ENCODE results near the gene CREG2.

Gene CREG2

GRCh38 chr2:101408925-101409324 is 21.6 kb upstream of the CREG2 start:
- no peak for DNase-seq

- DNase-seq = no peak
Observed at GRCh38 chr2:101405351-101405899, 18.1 kb upstream of the CREG2 start.

- DNase-seq = no peak
Observed at GRCh38 chr2:101403745-101404144, 16.4 kb upstream of the CREG2 start.

GRCh38 chr2:101402630-101403029 is 15.3 kb upstream of the CREG2 start:
- DNase-seq = no peak

GRCh38 chr2:101401906-101402305 is 14.6 kb upstream of the CREG2 start:
- DNase-seq = no peak

- no peak for DNase-seq
Observed at GRCh38 chr2:101401326-101401665, 14.0 kb upstream of the CREG2 start.

GRCh38 chr2:101400506-101401325 is 13.4 kb upstream of the CREG2 start:
- DNase-seq = no peak

GRCh38 chr2:101400048-101400447 is 12.7 kb upstream of the CREG2 start:
- DNase-seq = no peak

- no peak for DNase-seq
Observed at GRCh38 chr2:101399021-101399799, 11.9 kb upstream of the CREG2 start.

GRCh38 chr2:101398116-101398821 is 11.0 kb upstream of the CREG2 start:
- DNase-seq = no peak

GRCh38 chr2:101396316-101396717 is 9.0 kb upstream of the CREG2 start:
- DNase-seq = peak; percentile 77

GRCh38 chr2:101395545-101396315 is 8.4 kb upstream of the CREG2 start:
- DNase-seq = no peak

GRCh38 chr2:101388232-101388631 is 929 bp upstream of the CREG2 start:
- DNase-seq = no peak

- DNase-seq = no peak
Observed at GRCh38 chr2:101386599-101387150, 628 bp downstream of the CREG2 start.

GRCh38 chr2:101383016-101383541 is 4.2 kb downstream of the CREG2 start:
- no peak for DNase-seq

GRCh38 chr2:101382442-101382841 is 4.9 kb downstream of the CREG2 start:
- DNase-seq = no peak

GRCh38 chr2:101380376-101380775 is 6.9 kb downstream of the CREG2 start:
- no peak for DNase-seq

- no peak for DNase-seq
Observed at GRCh38 chr2:101379091-101379490, 8.2 kb downstream of the CREG2 start.

GRCh38 chr2:101375653-101376052 is 11.7 kb downstream of the CREG2 start:
- no peak for DNase-seq

- DNase-seq = no peak
Observed at GRCh38 chr2:101374821-101375561, 12.3 kb downstream of the CREG2 start.

GRCh38 chr2:101372792-101373191 is 14.5 kb downstream of the CREG2 start:
- no peak for DNase-seq

Measured in amniotic stem cell (primary cell).